ENCODE results near the gene LDLRAD1.

DNA sequence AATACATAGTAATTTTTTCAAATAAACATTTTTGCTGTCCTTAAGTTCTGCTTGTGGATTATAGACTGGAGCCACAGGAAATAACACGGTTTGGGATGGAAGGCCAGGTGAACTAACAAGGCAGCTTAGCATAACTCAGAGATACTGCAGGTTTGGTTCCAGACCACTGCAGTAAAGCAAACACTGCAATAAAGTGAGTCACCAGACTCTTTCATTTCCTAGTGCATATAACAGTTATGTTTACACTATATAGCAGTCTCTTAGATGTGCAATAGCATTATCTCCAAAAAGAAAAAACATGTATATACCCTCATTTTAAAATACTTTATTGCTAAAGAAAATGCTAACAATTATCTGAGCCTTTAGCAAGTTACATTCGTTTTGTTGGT is 49.9 kb downstream of the LDLRAD1 start:
- TF ChIP-seq, protein P1, sequence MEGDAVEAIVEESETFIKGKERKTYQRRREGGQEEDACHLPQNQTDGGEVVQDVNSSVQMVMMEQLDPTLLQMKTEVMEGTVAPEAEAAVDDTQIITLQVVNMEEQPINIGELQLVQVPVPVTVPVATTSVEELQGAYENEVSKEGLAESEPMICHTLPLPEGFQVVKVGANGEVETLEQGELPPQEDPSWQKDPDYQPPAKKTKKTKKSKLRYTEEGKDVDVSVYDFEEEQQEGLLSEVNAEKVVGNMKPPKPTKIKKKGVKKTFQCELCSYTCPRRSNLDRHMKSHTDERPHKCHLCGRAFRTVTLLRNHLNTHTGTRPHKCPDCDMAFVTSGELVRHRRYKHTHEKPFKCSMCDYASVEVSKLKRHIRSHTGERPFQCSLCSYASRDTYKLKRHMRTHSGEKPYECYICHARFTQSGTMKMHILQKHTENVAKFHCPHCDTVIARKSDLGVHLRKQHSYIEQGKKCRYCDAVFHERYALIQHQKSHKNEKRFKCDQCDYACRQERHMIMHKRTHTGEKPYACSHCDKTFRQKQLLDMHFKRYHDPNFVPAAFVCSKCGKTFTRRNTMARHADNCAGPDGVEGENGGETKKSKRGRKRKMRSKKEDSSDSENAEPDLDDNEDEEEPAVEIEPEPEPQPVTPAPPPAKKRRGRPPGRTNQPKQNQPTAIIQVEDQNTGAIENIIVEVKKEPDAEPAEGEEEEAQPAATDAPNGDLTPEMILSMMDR (IDR thresholded peaks at IDR 0.05) = no peak
- TF ChIP-seq POLR2A (IDR thresholded peaks at IDR 0.05) (no peak), POLR2AphosphoS5 (IDR thresholded peaks at IDR 0.05) (peak; percentile 37)
